NCI-H128 (cell line): ENCODE measurements around the gene PRR16.

Experiments used
- DNase-seq: peaks from one replicate; lab custom pipeline; 2025; ENCODE audit not compliant: unreplicated experiment; lab: John Stamatoyannopoulos, UW

PRR16 gene

DNA sequence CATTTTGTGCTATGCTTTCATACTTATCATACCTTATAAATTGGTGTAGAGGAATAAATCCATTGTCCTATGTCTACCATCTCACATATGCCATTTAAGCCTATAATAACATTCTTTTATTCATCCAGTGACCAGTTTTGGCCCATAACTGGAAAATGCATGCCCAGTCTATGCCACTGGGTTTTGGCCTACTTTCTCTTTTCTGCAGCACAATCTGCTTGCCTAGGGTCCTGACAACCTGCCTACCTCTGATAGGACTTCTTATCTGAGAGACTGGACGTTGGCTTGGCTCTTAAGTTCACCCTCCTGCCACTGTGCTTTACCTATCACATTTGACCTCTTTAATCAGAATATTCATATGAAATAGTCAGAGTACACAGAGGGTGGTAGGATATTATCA, 103.0 kb downstream of the PRR16 start:
- DNase-seq, result no peak

GRCh38 chr5:120567921-120568320, 103.8 kb downstream of the PRR16 start:
- DNase-seq, result no peak

DNA sequence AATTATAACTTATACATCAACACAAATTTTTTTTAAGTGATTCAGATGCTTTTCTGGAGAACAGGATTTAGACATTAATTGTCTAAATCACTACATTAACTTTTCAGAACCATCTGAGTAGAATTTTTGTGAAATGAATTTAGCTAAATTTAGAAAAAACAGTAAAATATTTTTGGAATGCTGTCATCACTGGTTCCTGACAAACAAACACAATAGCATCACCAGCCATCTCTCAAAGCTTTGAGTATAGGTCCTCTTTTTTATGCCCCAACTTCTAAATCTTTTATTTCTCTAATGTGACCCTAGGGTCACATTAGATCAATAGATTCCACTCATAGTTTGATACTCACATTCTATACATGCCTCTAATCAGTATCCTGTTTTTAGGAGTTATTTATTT, 104.6 kb downstream of the PRR16 start:
- DNase-seq, result no peak

- DNase-seq, result no peak
These were observed 112.5 kb downstream of the PRR16 start for GRCh38 chr5:120576588-120576987.

DNA sequence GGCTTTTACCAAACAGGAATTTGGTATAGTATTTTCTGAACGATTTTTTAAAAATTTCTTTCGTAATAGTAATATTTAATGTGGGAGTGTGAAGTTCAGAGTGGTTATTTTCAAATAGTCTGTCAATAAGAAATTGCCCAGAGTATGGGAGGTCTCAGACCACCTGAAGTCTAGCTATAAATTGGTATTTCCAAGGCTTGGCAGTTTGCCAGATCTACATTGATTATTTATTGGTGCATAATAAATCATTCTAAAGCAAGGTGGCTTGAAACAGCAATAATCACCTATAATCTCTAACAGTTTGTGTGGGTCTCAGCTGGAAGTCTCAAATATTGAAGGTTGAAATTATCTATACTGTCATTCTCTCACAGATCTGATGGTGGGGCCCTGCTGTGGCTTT, 118.5 kb downstream of the PRR16 start:
- DNase-seq, result no peak

GRCh38 chr5:120586646-120587045, 122.5 kb downstream of the PRR16 start:
- DNase-seq, result no peak

- DNase-seq, result no peak
These were observed 127.8 kb downstream of the PRR16 start for GRCh38 chr5:120591911-120592310.

DNA sequence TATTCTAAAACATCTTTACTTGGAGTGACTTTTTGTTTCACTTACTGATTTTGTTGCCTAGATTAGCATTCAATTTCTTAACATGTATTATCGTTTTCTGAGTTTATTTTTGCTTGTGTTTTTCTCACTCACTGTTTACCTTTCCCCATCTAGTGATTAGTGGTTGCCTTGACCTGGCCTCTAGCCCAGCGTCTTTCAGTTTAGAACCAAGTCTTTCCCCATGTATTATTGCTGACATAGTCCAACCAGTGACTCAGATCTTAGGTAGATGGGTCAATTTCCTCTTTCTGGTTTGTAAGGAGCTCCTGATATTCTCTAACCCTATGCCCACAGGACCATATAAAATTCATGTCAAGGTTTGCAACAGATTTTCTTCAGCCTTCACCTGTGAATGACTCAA, 135.5 kb downstream of the PRR16 start:
- DNase-seq, result no peak

GRCh38 chr5:120600639-120601038, 136.5 kb downstream of the PRR16 start:
- DNase-seq, result no peak

- no peak for DNase-seq
These were observed 137.9 kb downstream of the PRR16 start for GRCh38 chr5:120602033-120602432.

GRCh38 chr5:120604884-120605283, 140.8 kb downstream of the PRR16 start:
- DNase-seq, result no peak

DNA sequence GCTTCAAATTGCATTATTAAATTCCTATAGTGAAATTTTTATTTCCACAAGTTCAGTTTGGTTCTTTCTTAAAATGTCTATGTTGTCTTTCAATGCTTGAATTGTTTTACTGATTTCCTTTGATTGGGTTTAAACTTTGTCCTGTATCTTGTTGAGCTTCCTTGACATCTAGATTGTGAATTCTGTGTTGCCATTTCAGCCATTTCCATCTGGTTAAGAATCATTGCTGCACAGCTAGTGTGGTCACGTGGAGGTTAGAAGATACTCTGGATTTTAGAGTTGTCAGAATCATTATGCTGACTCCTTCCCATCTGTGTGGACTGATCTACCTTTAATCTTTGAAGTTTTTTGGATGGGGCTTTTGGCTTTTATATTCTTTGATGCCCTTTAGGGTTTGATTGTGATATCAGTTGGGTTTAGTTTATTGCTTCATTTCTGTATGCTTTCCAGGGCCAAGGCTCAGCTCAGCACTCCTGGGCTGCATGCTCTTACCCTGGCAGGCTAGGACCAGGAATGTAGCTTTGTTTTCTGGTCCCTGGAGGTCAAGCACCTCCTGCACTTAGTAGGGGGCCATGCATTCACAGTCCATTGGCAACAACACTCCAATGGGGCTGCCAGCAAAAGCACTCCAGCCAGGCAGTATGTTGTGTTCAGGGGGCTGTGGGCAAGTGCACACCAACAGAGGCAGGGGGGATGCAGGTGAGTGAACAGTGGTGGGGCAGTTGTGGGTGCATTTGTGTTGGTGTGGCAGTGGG, 141.4 kb downstream of the PRR16 start:
- no peak for DNase-seq

- DNase-seq, result no peak
These were observed 145.5 kb downstream of the PRR16 start for GRCh38 chr5:120609570-120609969.

DNA sequence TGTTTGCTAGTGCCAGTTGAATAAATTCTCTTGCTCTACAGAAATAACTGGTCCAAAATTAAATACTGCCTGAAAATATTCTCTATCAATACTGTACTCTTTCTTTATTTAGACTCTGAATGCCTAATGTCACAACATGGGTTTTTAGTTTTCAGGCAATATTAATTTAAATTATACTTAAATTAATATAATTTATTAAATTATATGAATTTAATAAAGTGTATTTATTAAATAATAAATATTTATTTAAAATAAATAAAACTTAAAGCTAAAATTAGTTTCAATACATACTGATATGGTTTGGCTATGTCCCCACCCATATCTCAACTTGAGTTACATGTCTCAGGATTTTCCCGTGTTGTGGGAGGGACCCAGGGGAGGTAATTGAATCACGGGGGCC, 146.0 kb downstream of the PRR16 start:
- DNase-seq, result no peak

- no peak for DNase-seq
These were observed 149.6 kb downstream of the PRR16 start for GRCh38 chr5:120613729-120614128.

GRCh38 chr5:120614531-120615180, 150.6 kb downstream of the PRR16 start:
- DNase-seq, result no peak

- DNase-seq, result no peak
These were observed 152.0 kb downstream of the PRR16 start for GRCh38 chr5:120615967-120616645.

DNA sequence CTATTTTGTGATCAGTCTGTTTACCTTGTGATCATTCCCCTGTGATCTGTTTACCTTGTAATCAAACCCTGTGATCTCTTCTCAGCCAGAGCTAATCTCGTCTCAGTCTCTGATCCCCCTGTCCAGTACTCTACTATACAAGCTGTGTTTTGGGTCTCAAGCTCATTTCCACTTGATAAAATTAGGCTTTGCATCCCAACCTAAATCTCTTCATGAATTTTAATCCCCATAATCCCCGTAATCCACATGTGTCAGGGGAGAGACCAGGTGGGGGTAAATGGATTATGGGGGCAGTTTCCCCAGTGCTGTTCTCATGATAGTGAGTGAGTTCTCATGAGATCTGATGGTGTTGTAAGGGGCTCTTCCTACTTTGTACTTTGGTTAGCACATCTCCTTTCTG, 157.2 kb downstream of the PRR16 start:
- DNase-seq, result no peak

- no peak for DNase-seq
These were observed 160.0 kb downstream of the PRR16 start for GRCh38 chr5:120624021-120624563.

DNA sequence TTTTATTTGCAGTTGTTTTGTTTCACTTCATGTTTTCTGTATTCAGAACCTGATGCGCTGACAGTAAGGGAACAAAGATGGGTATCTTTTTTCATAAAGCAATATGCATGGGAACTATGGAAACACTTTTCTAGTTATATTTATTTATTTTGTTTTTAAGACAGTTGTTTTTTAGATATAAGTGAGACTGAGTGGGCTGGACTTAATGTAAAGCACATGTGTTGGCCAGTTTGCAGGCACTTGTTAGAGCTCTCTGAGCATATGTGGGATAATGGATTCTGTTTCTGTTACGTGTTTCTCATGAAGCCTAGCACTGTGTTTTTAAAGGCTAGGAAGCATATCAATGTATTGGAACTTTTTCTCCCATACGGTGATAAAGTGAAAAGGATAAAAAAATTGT, 164.1 kb downstream of the PRR16 start:
- DNase-seq, result no peak

- DNase-seq, result no peak
These were observed 166.4 kb downstream of the PRR16 start for GRCh38 chr5:120630550-120630949.

DNA sequence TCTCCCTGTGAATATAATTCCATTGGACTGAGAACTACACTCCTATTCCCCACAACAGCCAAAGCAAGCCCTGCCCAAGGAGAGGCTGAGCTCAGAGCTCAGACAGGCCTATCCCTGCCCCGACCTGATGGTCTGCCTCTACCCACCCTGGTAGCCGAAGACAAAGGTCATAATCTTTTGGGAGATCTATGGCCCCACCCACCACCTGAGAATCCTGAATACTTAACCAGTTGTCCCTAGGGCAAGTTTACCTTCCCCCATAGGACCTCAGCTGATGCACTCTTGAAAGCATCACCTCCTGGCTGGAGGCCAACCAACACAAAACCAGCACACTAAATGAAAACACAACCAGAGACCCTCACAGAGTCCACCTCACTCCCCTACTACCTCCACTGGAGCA, 167.5 kb downstream of the PRR16 start:
- DNase-seq, result no peak
